Keratinocyte (primary cell): ENCODE results near the gene UTF1. TPM values are rescaled to one million over a fixed set of nuclear protein-coding genes. Genes with fewer than 3 reads are reported as not detected.
"Not testable (repeated sequence)": the region's sequence is repeated elsewhere in the genome, so short reads cannot be mapped to it uniquely, and the experiment has no call there.

Source experiments
- DNase-seq: peaks from one replicate; pipeline ENCODE4 v3.0.0-alpha.2; 2011; ENCODE audit warnings: low read depth, missing footprints, low spot score
- FAIRE-seq: peaks from 2 replicates; lab custom pipeline; 2011; peaks lifted over from hg19 to GRCh38; lab: Jason Lieb, UNC
- H2AFZ ChIP-seq: 2 replicates; pipeline ENCODE4 v1.6.0; 2012; ENCODE audit warnings: low read length, control low read depth, inconsistent platforms; ENCODE audit not compliant: control insufficient read depth
- H3K27ac ChIP-seq: 2 replicates; pipeline ENCODE4 v1.5.1; 2011; ENCODE audit warnings: low read length; ENCODE audit not compliant: control insufficient read depth, insufficient read depth
- H3K27me3 ChIP-seq: 3 replicates; pipeline ENCODE4 v1.6.0; 2011; ENCODE audit warnings: low read length; ENCODE audit not compliant: control insufficient read depth, insufficient read depth; ENCODE audit errors: extremely low read depth
- H3K36me3 ChIP-seq, 2 experiments: 2 replicates in 1 of 2; 3 replicates in 1 of 2; pipeline ENCODE4 v1.5.1; 2011; ENCODE audit warnings: low read length in 2 of 2, mild to moderate bottlenecking in 1 of 2; ENCODE audit not compliant: control insufficient read depth in 2 of 2, insufficient read depth in 2 of 2; ENCODE audit errors: extremely low read depth in 1 of 2
- H3K4me1 ChIP-seq: 3 replicates; pipeline ENCODE4 v1.5.1; 2011; ENCODE audit warnings: low read length; ENCODE audit not compliant: control insufficient read depth, insufficient read depth; ENCODE audit errors: extremely low read depth
- H3K4me2 ChIP-seq: 3 replicates; pipeline ENCODE4 v1.6.0; 2011; ENCODE audit warnings: low read depth, low read length; ENCODE audit not compliant: control insufficient read depth, insufficient read depth; ENCODE audit errors: extremely low read depth
- H3K4me3 ChIP-seq, 3 experiments: fragments of 200-600 bp in 1 of 3; sonication (generic) in 1 of 3; 2 replicates in 2 of 3; 3 replicates in 1 of 3; pipeline ENCODE4 v1.5.1; 2011 to 2016; ENCODE audit warnings: low read length in 3 of 3, mild to moderate bottlenecking in 3 of 3, control low read depth in 2 of 3, inconsistent platforms in 1 of 3, low read depth in 1 of 3, mixed read lengths in 1 of 3, mixed run types in 1 of 3, moderate library complexity in 1 of 3; ENCODE audit not compliant: control insufficient read depth in 2 of 3, insufficient read depth in 2 of 3; ENCODE audit errors: extremely low read depth in 1 of 3
- H3K79me2 ChIP-seq: 2 replicates; pipeline ENCODE4 v1.6.0; 2012; ENCODE audit warnings: low read length; ENCODE audit not compliant: control insufficient read depth, insufficient read depth
- H3K9ac ChIP-seq: 3 replicates; pipeline ENCODE4 v1.6.0; 2011; ENCODE audit warnings: low read length; ENCODE audit not compliant: control insufficient read depth, insufficient read depth; ENCODE audit errors: extremely low read depth
- H3K9me1 ChIP-seq: 3 replicates; pipeline ENCODE4 v1.6.0; 2011; ENCODE audit warnings: low read length; ENCODE audit not compliant: control insufficient read depth, insufficient read depth; ENCODE audit errors: extremely low read depth
- H3K9me3 ChIP-seq: 2 replicates; pipeline ENCODE4 v1.5.1; 2012; ENCODE audit warnings: low read depth, low read length; ENCODE audit not compliant: control insufficient read depth
- H4K20me1 ChIP-seq: 3 replicates; pipeline ENCODE4 v1.6.0; 2011; ENCODE audit warnings: low read length; ENCODE audit not compliant: control insufficient read depth, insufficient read depth; ENCODE audit errors: extremely low read depth
- EZH2 ChIP-seq: IDR thresholded peaks from one replicate; pipeline ENCODE4 v1.6.1; 2012; ENCODE audit warnings: inconsistent platforms, mild to moderate bottlenecking, low read length, moderate library complexity
- dilution Hi-C: fragments of 300-500 bp; cut with MboI; formaldehyde crosslinking; loops from one replicate; pipeline ENCODE4 v1.7.0; 2020; ENCODE audit warnings: low sequenced_read_pairs; ENCODE audit not compliant: extremely low pct_ligation_motif_present
- polyA plus RNA-seq, 5 experiments: library from polyadenylated mRNA; depleted of rRNA in 3 of 5; stranded (reverse) in 3 of 5; stranded (forward) in 1 of 5; unstranded in 1 of 5; fragments of >200 nt; gene quantifications; 1 replicate in 1 of 5; 2 replicates in 3 of 5; 3 replicates in 1 of 5; pipeline versions ENCODE4 v1.2.1 to v1.2.3, GENCODE V29; 2011 to 2012; ENCODE audit warnings: missing spikeins in 2 of 5, low read depth in 1 of 5, low replicate concordance in 1 of 5
- TF ChIP-seq, protein P1 (sequence below), 3 experiments: IDR thresholded peaks in 1 of 3; conservative IDR thresholded peaks in 1 of 3; optimal IDR thresholded peaks in 1 of 3; 2 replicates in 2 of 3; 3 replicates in 1 of 3; pipeline versions ENCODE3 to v1.5.1; 2011; ENCODE audit warnings: low read length in 3 of 3, mild to moderate bottlenecking in 3 of 3, moderate library complexity in 2 of 3, control low read depth in 1 of 3, inconsistent platforms in 1 of 3; ENCODE audit not compliant: insufficient read depth in 2 of 3; ENCODE audit errors: extremely low read depth in 1 of 3

Gene UTF1
- polyA plus RNA-seq, 1 donor (not counting 4 experiments of a cell fraction or from before 2014, with no cell fraction given): not detected

DNA sequence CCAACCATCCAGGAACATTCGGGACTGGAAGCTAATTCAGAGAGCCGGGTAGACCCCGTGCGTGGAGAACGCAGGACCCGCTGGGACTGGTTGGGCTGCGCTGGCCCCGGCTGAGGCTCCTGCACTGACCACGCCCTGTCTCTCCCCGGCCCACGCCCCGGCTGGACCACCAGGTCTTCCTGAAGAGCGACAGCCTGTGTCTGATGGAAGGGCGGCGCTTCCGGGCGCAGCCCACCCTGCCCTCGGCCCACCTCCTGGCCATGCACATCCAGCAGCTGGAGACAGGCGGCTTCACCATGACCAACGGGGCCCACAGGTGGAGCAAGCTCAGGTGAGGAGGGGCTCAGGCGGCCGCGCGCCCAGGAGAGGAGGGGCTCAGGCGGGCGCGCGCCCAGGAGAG, 10.2 kb upstream of the UTF1 start:
- Histone ChIP-seq H3K4me1 (no peaks in the 10 kb centered on the region), H3K79me2 (no peaks in the 10 kb centered on the region), H3K27me3 (peaks cover 38% of the 10 kb centered on the region), H3K9ac (no peak overlapping the region), H3K4me3 (no peak overlapping the region), H3K27ac (no peak overlapping the region), H3K36me3 (no peaks in the 10 kb centered on the region), H3K4me2 (no peak overlapping the region), H3K9me3 (no peaks in the 10 kb centered on the region), H2AFZ (no peak overlapping the region), H3K9me1 (no peaks in the 10 kb centered on the region), H4K20me1 (no peaks in the 10 kb centered on the region)
- no peak for FAIRE-seq
- TF ChIP-seq, protein P1, sequence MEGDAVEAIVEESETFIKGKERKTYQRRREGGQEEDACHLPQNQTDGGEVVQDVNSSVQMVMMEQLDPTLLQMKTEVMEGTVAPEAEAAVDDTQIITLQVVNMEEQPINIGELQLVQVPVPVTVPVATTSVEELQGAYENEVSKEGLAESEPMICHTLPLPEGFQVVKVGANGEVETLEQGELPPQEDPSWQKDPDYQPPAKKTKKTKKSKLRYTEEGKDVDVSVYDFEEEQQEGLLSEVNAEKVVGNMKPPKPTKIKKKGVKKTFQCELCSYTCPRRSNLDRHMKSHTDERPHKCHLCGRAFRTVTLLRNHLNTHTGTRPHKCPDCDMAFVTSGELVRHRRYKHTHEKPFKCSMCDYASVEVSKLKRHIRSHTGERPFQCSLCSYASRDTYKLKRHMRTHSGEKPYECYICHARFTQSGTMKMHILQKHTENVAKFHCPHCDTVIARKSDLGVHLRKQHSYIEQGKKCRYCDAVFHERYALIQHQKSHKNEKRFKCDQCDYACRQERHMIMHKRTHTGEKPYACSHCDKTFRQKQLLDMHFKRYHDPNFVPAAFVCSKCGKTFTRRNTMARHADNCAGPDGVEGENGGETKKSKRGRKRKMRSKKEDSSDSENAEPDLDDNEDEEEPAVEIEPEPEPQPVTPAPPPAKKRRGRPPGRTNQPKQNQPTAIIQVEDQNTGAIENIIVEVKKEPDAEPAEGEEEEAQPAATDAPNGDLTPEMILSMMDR (optimal IDR thresholded peaks at IDR 0.05 in 1 of 3, IDR thresholded peaks at IDR 0.05 in 1 of 3, conservative IDR thresholded peaks at IDR 0.05 in 1 of 3; ENCODE audit: extremely low read depth in 1 of 3, insufficient read depth in 2 of 3, low read length in 3 of 3): no peak
- TF ChIP-seq EZH2: no peak
- no peak for DNase-seq
- dilution Hi-C loops: no loop called here

DNA sequence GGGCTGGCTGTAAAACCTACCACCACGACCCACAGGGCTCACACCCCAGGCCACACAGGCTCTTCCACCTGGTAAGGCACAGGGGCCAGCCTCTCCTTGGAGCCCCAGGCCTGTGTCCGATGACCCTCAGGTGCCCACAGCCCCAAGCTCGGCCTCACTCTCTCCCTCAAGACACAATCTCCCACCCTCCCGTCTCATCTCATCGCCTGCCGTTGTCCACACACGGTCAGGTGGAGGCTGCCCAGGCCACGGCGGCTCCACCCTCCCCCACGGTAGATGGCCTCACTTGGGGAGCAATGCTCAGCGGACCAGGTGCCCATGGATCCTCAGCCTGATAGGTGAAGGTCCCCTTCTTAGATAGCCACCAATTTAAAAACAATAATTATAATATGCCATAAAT, 8.7 kb upstream of the UTF1 start:
- no peak for DNase-seq
- Histone ChIP-seq H4K20me1 (no peaks in the 10 kb centered on the region), H3K4me2 (no peak overlapping the region), H2AFZ (no peak overlapping the region), H3K4me3 (no peak overlapping the region), H3K27ac (no peak overlapping the region), H3K36me3 (no peaks in the 10 kb centered on the region), H3K9me3 (no peaks in the 10 kb centered on the region), H3K4me1 (peaks cover 3% of the 10 kb centered on the region), H3K27me3 (peaks cover 47% of the 10 kb centered on the region), H3K9me1 (no peaks in the 10 kb centered on the region), H3K79me2 (no peaks in the 10 kb centered on the region), H3K9ac (no peak overlapping the region)
- TF ChIP-seq EZH2: no peak
- TF ChIP-seq, protein P1 (optimal IDR thresholded peaks at IDR 0.05 in 1 of 3, IDR thresholded peaks at IDR 0.05 in 1 of 3, conservative IDR thresholded peaks at IDR 0.05 in 1 of 3; ENCODE audit: extremely low read depth in 1 of 3, insufficient read depth in 2 of 3, low read length in 3 of 3): no peak
- dilution Hi-C loops: no loop called here
- FAIRE-seq: no peak

DNA sequence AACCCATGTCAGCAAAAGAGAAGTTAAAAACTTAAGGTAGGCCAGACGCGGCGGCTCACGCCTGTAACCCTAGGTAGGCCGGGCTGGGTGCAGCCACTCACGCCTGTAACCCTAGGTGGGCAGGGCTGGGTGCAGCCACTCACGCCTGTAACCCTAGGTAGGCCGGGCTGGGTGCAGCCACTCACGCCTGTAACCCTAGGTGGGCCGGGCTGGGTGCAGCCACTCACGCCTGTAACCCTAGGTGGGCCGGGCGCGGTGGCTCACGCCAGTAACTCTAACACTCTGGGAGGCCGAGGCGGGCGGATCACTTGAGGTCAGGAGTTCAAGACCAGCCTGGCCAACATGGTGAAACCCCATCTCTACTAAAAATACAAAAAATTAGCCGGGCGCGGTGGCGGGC, 8.3 kb upstream of the UTF1 start:
- dilution Hi-C loops, H4K20me1 ChIP-seq, H3K9me1 ChIP-seq, H3K36me3 ChIP-seq, H2AFZ ChIP-seq, DNase-seq, H3K27ac ChIP-seq, FAIRE-seq, H3K9me3 ChIP-seq, H3K4me1 ChIP-seq, H3K4me3 ChIP-seq, H3K4me2 ChIP-seq, H3K79me2 ChIP-seq, H3K9ac ChIP-seq: not testable (repeated sequence)
- H3K27me3 ChIP-seq: peaks cover 49% of the 10 kb centered on the region
